CMK (cell line): ENCODE results near the gene ATP11A.
A peak's percentile ranks its signal among the peaks of the same experiment; 100 is the strongest.

Experiments used
- DNase-seq: peaks from one replicate; pipeline ENCODE4 v3.0.0-alpha.2; 2010; ENCODE audit warnings: low read depth

Gene ATP11A

GRCh38 chr13:112689303-112690245 lies at the start of gene ATP11A:
ATP11A (plus strand) TSS chr13:112690038; CDS start chr13:112690417, 379 bp downstream.
- peak; percentile 63 for DNase-seq

DNA sequence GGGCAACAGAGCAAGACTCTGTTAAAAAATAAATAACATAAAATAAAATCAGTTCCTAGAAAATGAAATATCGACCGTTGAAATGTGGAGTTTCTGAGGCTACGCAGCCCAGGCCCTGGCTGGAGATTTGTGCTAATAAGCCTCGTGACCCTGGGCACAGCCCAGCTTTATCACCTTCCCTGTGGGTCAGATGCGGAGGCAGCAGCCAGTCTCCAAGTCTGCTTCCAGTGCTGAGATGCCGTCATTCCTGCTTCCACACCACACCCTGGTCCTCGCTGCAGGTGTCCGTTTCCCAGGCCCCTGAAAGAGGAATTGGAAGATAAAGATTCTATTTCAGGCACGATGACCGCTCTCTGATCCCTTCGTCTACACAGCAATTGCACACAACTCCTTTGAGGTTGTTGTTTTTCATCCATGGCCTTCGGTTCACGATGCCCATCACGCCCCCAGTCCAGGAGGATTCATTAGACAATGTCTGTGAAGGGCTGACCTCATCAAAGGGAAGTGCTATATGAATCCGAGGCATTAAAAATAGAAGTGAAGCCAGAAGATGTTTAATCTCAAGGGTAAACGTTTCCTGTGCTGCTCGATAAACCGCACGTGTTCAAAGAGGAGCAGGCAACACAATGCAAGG lies 48.3 kb upstream of the ATP11A start:
- no peak for DNase-seq

GRCh38 chr13:112642090-112642460 lies 47.8 kb upstream of the ATP11A start:
- DNase-seq = no peak

GRCh38 chr13:112643759-112644459 lies 45.9 kb upstream of the ATP11A start:
- DNase-seq = no peak

DNA sequence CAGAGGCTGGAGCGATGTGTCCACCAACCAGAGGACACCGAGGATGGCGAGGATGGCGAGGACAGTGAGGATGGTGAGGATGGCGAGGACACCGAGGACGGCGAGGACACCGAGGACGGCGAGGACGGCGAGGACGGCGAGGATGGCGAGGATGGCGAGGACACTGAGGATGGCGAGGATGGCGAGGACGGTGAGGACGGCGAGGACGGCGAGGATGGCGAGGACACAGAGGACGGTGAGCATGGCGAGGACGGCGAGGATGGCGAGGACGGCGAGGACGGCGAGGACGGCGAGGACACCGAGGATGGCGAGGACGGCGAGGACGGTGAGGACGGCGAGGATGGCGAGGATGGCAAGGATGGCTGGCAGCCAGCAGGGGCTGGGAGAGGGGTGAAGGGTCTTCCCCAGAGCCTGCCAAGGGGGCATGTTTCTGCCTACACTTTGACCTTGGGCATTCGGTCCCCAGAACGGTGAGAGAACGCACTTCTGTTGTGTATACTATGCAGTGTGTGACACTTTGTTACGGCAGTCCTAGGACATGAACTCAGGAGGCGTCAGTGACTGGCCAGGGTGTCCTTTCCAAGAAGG lies 44.4 kb upstream of the ATP11A start:
- DNase-seq = no peak

DNA sequence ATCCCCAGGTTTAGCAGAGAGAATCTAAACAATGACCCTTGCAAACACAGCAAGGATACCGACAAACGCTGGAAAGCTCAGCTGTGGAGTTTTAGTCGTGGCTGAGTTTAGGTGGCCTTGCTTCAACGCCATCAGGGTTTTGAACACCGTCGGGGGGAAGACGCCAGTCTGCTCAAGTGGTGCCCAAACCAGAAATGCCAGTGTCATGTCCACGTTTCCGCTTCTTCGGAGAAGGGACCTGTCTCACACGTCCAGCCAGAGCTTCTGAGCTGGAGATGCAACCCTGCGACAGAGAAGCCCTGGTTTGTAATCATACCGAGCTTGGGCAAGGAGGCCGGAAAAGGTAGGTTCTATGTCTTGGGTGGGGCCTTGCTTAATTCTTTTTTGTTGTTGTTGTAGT lies 42.6 kb upstream of the ATP11A start:
- DNase-seq = no peak

DNA sequence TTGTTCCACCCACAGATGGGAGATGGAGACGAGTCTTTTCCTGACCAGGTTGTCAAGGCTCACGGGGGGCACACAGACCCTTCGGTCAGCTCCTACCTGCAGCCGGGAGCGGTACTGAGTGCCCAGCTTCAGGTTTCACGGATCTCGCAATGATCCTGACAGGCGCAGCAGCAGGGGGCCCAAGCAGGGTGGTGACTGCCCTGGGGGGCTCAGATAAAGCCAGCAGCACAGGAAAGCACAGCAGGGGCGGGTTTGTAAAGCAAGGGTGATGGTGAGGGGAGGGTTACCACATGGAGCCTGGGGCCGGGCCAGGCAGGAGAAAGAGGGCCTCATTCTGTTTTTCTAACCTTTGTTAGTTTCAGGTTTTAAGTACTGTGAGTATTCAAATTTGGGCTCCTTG lies 41.7 kb upstream of the ATP11A start:
- no peak for DNase-seq

- no peak for DNase-seq
These were observed 40.7 kb upstream of the ATP11A start for GRCh38 chr13:112648966-112649690.

DNA sequence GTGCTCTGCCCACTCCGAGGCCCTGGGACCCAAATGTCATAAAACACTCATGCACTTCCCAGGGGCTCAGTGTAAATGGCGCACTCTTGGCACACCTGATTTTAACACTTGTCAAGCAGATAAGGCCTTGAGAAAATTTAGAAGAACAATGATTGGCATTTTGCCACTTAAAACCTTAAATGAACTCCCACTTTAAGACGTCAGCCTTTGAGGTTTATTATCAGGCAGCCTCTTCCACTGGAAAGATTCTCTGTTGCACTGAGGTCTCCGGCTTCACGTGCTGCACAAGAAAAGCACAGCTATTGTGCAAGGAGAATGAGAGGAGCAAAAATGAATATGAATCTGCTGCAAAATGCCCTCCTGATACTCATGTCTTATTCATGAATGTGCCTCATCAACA lies 38.5 kb upstream of the ATP11A start:
- no peak for DNase-seq

- DNase-seq = no peak
These were observed 37.9 kb upstream of the ATP11A start for GRCh38 chr13:112651750-112652511.

DNA sequence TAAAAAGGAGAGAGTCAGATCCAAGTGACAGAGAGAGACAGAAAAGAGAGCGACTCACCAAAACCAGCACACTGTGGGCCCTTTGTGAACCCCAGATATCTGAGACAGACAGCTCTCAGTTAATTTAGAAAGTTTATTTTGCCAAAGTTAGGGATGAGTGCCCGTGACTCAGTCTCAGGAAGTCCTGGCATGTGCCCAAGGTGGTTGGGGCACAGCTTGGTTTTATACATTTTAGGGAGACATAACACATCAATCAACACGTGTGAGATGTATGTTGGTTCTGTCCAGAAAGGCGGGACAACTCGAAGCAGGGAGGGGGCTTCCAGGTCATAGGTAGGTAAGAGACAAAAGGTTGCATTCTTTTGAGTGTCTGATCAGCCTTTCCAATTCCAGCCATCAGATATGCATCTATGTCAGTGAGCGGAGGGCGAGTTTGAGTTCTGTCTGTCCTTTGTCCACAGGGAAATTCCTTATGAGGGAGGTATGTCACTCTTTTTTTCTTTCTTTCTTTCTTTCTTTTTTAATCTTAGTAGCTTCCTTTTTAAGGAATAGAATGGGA lies 37.2 kb upstream of the ATP11A start:
- DNase-seq = no peak

- no peak for DNase-seq
These were observed 36.8 kb upstream of the ATP11A start for GRCh38 chr13:112653071-112653470.

DNA sequence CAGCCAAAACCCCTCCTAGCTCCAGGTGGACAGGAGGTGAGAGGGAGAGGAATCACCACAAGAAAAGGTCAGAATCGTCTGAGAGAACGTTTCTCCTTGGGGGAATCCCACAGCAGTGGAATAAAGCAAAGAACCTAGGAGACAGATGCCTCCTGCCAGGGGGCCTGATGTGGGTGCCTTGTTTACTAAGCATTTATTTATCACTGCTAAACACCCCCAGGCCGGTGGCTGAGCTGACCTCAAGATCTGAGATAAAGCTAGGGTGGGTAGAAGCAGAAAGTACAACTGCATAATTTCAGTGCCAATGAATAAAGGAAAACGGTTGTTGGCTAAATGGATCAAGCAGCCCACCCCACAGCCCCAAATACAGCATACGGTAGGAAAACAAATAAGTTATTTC lies 33.9 kb upstream of the ATP11A start:
- peak; percentile 20 for DNase-seq

DNA sequence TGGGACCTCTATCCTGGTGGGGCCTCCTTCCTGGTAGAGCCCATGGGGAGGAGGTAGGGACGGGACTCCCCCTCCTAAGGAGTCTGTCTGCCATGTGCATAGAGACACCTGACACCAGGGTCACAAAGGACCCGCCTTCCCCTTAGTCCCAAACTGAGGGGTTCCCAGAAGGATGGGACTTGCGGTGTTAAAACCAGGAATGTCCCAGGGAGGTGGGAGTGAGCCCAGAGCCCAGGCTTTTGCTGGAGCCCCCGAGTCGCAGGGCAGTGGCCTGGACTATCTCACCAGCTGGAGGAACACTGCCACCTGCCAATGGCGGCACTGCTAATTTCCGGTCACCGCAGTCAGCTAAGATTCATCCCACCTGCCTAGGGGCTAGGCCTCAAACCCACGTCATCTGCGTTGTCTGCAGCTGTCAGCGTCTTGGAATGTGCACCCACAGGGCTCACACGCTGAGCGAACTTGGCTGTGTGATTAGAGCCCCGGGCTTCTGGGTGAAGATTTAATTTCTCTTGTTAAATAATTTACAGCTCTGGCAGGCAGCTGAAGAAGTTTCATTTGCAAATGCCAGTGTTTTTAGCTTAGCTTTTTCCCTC lies 31.9 kb upstream of the ATP11A start:
- no peak for DNase-seq

- no peak for DNase-seq
These were observed 31.0 kb upstream of the ATP11A start for GRCh38 chr13:112658808-112659207.

- no peak for DNase-seq
These were observed 28.5 kb upstream of the ATP11A start for GRCh38 chr13:112661291-112661690.

DNA sequence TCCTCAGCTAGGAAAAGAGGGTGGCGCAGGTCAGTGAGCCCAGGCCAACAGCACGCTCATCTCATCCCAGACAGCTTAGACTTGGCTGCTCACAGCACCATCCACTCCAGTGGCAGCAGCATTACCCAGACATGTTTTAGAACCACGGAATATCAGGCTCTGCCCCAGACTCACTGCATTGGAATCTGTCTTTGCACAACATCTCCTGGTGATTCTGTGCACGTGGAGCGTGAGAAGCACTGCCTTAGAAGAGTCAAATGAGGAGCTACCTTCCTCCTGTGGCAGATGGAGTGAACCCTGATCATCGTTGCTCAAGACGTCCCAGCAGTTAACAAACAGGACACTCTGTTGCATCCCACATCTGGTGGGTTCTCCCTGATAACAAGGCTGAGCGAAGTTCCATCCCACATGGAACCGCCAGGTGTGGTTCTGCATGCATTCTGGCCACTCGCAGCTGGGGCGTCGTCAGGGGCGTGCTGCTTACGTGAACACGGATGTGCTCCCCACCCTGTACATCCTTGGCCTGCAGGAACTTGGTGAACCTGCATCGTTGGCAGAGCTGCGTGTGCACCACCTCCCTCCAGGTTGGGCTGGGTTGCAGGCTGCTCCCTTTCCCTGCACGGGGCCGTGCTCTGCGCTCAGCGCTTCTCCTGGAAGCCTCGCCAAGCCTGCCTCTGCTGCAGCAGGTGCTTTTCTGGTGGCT lies 25.2 kb upstream of the ATP11A start:
- no peak for DNase-seq

DNA sequence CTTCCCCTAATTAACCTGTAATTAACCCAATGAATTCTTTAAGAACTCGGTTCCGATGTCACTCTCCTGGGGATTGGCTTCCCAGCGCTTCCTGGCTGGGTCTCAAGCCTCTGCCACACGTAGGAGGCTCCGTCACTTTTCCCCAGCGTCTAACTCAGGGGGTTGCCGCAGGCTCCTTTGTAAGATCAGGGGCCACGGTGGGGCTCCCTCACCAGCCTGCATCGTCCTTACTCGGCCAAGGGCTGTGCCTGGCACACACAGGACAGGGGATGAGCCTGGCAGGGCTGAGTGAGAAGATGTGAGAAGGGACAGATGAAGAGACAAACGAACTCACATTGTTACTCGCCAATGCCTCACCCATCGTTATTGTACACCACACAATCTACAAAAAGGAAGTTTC lies 20.9 kb upstream of the ATP11A start:
- DNase-seq = no peak

DNA sequence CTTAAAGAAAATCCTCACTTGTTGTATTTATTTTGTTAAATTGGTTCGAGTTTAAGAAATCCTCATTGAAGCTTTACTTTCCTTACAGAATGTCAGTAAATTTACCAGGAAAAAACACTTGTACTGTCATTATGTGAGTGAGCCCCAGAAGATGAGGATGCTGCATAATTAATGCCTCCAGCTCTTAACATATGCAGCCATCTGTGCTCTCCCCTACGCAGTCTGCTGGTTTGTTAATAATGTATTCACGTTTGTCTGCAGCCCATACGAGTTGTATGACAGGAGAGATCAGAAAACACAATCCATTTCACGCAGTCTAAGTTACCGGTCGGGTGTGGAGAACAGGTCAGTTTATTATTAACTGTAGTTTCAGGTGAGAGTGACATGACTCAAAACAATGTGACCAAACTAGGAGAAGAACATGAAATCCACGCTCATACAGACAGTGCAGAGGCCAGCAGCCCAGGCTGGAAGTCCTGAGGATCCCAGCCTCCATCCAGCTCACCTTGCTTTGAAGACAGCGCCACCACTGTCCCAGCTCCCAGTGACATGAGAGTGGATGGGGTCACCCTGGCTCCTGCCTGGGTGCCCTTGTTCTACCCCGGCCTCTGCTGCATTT lies 19.8 kb upstream of the ATP11A start:
- no peak for DNase-seq
